ENCODE measurements around the gene SCAP. TPM values are rescaled to one million over a fixed set of nuclear protein-coding genes. Genes with fewer than 3 reads are reported as not detected.

The SCAP gene
- total and polyA plus RNA-seq, 2 of the 13 experiments (the other 11 are each of a cell fraction or from before 2014, with no cell fraction given) = 40.4 to 53.3 TPM

DNA sequence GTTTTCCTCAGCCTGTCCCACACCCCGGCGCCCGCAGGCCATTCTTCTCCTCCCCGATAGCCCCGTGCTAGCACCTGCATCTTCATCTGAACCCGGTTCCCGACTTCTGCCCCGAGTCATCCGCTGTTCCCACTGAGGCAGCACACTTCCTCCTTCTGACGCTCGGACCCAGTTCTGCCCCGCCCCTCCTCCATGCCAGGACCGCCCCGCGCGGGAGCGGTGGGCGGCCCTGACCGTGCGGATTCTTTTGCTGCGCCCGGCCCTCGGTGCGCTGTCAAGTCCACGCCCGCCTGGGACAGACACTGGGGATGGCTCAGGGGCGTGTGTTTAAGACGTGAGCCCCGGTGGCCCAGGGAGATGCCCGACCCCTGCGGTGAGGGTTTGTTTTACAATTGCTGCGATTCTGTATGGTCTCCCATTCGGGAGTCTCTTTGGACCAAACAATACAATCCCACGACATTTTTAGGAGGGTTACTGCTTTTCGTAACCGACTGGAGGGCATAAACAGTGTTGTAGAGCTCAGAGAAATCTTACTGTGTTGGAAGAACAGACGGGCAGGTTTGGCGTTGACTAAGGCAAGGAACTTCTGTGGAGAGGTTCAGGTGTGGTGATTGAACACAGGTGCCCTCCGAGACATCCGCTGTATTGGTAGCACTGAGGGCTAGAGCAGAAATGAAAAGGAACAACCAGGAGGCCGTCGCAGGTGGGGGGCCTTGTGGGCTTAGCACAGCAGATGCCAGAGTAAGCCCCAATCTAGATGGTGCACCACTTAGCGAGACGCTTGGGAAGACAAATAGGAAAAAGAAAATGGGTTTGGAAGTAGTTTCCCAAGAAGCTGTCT lies 94.2 kb downstream of the SCAP start (continued):
- TF ChIP-seq THAP11 (CRISPR knock-in tag; IDR thresholded peaks at IDR 0.05) (no peak), ETV5 (CRISPR knock-in tag; IDR thresholded peaks at IDR 0.05; ENCODE audit: borderline replicate concordance) (no peak), REL (CRISPR knock-in tag; conservative IDR thresholded peaks at IDR 0.05) (0 out of 2 replicates have a peak, but pooled peaks have one; percentile 35), PCBP1 (IDR thresholded peaks at IDR 0.05; ENCODE audit: borderline replicate concordance, low read depth, low read length) (no peak), ZBTB3 (CRISPR knock-in tag; IDR thresholded peaks at IDR 0.05; ENCODE audit: borderline replicate concordance, low read depth) (no peak; the same call in none of the 2 replicates), KLF15 (CRISPR knock-in tag; IDR thresholded peaks at IDR 0.05; ENCODE audit: borderline replicate concordance) (no peak), ZNF430 (CRISPR knock-in tag; IDR thresholded peaks at IDR 0.05) (no peak), ZNF766 (CRISPR knock-in tag; IDR thresholded peaks at IDR 0.05; ENCODE audit: borderline replicate concordance) (no peak), MAF1 (CRISPR knock-in tag; IDR thresholded peaks at IDR 0.05; ENCODE audit: borderline replicate concordance) (no peak)
- TF ChIP-seq, protein P1, sequence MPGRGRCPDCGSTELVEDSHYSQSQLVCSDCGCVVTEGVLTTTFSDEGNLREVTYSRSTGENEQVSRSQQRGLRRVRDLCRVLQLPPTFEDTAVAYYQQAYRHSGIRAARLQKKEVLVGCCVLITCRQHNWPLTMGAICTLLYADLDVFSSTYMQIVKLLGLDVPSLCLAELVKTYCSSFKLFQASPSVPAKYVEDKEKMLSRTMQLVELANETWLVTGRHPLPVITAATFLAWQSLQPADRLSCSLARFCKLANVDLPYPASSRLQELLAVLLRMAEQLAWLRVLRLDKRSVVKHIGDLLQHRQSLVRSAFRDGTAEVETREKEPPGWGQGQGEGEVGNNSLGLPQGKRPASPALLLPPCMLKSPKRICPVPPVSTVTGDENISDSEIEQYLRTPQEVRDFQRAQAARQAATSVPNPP (CRISPR knock-in tag; IDR thresholded peaks at IDR 0.05) = 0 out of 2 replicates have a peak, but pooled peaks have one; percentile 11
- TF ChIP-seq, protein P2, sequence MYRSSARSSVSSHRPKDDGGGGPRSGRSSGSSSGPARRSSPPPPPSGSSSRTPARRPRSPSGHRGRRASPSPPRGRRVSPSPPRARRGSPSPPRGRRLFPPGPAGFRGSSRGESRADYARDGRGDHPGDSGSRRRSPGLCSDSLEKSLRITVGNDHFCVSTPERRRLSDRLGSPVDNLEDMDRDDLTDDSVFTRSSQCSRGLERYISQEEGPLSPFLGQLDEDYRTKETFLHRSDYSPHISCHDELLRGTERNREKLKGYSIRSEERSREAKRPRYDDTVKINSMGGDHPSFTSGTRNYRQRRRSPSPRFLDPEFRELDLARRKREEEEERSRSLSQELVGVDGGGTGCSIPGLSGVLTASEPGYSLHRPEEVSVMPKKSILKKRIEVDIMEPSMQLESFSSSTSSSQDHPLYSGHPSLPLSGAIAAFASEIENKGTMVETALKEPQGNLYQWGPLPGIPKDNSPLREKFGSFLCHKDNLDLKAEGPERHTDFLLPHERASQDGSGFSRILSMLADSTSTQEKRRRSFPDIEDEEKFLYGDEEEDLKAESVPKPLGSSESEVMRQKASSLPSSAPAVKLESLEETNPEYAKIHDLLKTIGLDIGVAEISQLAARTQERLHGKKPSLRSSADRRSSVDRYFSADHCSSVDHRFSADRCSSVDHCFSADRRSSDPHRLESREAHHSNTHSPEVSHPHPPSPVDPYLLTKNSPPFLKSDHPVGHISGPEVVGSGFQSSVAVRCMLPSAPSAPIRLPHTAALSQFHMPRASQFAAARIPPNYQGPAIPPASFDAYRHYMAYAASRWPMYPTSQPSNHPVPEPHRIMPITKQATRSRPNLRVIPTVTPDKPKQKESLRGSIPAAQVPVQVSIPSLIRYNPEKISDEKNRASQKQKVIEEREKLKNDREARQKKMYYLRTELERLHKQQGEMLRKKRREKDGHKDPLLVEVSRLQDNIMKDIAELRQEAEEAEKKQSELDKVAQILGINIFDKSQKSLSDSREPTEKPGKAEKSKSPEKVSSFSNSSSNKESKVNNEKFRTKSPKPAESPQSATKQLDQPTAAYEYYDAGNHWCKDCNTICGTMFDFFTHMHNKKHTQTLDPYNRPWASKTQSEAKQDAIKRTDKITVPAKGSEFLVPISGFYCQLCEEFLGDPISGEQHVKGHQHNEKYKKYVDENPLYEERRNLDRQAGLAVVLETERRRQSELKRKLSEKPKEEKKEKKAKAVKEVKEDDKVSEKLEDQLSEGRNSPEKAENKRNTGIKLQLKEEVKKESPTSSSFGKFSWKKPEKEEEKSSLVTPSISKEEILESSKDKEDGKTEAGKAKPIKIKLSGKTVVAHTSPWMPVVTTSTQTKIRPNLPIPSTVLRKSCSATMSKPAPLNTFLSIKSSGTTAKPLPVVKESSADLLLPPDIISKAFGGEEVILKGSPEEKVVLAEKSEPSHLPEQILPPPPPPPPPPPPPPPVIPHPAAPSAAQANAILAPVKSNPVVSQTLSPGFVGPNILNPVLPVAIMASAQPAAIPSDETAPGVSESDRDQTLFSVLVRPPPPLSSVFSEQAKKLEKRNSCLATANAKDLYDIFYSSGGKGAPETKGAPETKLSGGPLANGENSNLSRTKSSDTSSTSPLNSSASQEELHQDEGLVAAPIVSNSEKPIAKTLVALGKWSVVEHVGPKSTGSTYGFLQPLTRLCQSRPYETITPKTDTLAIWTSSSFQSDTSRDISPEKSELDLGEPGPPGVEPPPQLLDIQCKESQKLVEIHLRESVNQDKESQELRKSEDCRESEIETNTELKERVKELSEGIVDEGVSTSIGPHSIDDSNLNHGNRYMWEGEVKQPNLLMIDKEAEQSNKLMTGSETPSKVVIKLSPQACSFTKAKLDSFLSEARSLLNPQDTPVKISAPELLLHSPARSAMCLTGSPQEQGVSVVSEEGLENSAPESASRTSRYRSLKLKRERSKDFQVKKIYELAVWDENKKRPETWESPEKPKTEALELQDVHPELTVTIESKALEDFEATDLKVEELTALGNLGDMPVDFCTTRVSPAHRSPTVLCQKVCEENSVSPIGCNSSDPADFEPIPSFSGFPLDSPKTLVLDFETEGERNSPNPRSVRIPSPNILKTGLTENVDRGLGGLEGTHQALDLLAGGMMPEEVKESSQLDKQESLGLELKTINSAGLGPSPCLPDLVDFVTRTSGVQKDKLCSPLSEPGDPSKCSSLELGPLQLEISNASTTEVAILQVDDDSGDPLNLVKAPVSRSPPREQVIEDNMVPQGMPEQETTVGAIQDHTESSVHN (CRISPR knock-in tag; IDR thresholded peaks at IDR 0.05) = no peak
- TF ChIP-seq, protein P3, sequence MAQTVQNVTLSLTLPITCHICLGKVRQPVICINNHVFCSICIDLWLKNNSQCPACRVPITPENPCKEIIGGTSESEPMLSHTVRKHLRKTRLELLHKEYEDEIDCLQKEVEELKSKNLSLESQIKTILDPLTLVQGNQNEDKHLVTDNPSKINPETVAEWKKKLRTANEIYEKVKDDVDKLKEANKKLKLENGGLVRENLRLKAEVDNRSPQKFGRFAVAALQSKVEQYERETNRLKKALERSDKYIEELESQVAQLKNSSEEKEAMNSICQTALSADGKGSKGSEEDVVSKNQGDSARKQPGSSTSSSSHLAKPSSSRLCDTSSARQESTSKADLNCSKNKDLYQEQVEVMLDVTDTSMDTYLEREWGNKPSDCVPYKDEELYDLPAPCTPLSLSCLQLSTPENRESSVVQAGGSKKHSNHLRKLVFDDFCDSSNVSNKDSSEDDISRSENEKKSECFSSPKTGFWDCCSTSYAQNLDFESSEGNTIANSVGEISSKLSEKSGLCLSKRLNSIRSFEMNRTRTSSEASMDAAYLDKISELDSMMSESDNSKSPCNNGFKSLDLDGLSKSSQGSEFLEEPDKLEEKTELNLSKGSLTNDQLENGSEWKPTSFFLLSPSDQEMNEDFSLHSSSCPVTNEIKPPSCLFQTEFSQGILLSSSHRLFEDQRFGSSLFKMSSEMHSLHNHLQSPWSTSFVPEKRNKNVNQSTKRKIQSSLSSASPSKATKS (CRISPR knock-in tag; IDR thresholded peaks at IDR 0.05) = no peak
- TF ChIP-seq, protein P4, sequence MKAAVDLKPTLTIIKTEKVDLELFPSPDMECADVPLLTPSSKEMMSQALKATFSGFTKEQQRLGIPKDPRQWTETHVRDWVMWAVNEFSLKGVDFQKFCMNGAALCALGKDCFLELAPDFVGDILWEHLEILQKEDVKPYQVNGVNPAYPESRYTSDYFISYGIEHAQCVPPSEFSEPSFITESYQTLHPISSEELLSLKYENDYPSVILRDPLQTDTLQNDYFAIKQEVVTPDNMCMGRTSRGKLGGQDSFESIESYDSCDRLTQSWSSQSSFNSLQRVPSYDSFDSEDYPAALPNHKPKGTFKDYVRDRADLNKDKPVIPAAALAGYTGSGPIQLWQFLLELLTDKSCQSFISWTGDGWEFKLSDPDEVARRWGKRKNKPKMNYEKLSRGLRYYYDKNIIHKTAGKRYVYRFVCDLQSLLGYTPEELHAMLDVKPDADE (CRISPR knock-in tag; IDR thresholded peaks at IDR 0.05) = no peak

Measured in HepG2 (cell line).